ENCODE results near the gene LAMA2.
A peak's percentile ranks its signal among the peaks of the same experiment; 100 is the strongest.

LAMA2 gene

GRCh38 chr6:129469070-129469662, 586.2 kb downstream of the LAMA2 start:
- no peak for DNase-seq

GRCh38 chr6:129472239-129472638, 589.3 kb downstream of the LAMA2 start:
- DNase-seq = no peak

- DNase-seq = no peak
Observed at GRCh38 chr6:129473546-129473945, 590.6 kb downstream of the LAMA2 start.

GRCh38 chr6:129475477-129476247, 592.7 kb downstream of the LAMA2 start:
- no peak for DNase-seq

GRCh38 chr6:129476248-129476564, 593.3 kb downstream of the LAMA2 start:
- no peak for DNase-seq

DNA sequence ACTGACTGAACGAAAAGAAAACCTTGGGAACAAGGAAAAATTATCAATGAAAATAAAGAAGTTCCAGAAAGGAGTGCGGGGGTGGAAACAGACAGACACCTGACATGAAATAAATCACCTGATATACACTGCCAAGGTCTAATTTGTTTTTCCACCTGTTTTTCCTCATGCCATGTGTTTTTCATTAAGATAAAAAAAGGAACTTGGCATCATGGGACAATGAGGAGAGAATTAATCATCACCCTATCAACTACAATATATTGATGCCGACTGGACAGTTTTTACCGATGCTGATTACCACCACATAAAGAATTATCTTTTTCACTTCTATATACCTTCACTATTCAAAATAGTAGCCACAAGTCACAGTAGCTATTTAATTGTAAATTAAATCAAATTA, 593.9 kb downstream of the LAMA2 start:
- DNase-seq = no peak

DNA sequence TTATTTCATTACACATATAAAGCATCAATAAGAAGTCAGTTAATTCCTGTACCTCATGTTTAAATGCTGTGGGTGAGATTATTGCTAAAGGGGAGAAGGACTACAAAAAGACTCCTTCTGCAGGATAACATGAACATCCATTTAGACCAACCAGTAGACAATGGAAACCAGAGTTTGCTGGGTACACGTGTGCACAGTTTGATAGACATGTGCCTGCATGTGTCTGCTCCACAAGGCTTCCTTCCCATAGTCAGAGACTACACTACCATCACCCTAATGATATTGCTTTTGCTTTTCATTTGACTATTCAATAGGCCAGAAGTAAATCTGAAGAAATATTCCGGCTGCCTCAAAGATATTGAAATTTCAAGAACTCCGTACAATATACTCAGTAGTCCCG, 595.4 kb downstream of the LAMA2 start:
- DNase-seq = no peak

DNA sequence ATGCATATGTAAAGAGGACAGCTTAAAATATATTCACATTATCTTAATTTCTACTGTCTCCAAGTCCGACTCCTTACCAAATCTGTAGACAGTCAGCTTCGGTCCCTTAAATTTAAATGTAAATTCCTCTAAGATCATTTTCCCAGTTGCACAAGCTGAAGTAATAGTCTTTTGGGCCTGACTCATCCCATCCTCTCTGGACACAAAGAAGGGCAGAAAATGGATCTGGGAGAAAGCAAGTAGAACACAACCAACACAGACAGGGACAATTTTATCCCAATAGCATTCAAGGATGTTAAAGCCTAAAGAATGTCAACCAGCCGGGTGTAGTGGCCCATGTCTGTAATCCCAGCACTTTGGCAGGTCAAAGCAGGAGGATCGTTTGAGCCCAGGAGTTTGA, 598.8 kb downstream of the LAMA2 start:
- no peak for DNase-seq

DNA sequence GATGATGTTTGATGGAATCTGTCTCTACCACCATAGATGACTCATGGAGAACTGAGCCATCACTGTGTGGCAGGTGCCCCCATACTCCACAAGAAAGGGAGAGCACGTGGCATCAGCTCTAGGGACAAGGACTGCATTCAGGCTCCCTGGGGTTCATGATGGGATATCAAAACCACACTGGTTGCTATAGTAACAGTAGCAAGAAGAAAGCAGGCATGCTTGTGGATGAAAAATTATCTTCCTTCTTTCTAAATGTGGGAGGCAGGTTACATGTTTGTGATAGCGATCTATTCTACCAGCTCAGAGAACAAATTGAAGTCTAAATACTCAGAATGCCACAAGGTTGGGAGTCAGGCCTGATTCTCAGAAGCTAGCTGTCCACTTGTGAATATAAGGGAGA, 602.8 kb downstream of the LAMA2 start:
- DNase-seq = no peak

- DNase-seq = no peak
Observed at GRCh38 chr6:129486327-129486726, 603.4 kb downstream of the LAMA2 start.

GRCh38 chr6:129488313-129488712, 605.4 kb downstream of the LAMA2 start:
- DNase-seq = no peak

- DNase-seq = no peak
Observed at GRCh38 chr6:129489215-129489765, 606.4 kb downstream of the LAMA2 start.

GRCh38 chr6:129490521-129491255, 607.8 kb downstream of the LAMA2 start:
- DNase-seq = peak; percentile 75

DNA sequence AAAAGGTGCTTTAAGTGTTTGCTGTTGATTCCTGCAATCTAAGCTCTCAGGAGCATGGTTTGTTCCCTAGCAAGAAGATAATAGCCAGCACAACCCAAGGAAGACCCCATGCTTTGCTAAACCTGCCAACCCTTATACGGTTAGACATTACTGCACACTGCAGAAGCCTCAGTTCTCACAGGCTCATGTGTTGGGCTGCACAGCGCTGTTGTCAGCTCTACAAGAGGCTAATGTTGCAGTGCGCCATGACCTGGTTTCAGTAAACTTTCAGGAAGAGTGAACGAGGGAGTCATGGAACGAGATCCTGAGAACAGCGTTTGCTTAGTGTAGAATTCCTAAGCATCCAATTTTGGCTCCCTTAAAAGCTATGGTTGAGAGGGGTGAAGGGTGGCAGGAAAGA, 608.5 kb downstream of the LAMA2 start:
- DNase-seq = no peak

GRCh38 chr6:129492260-129492659, 609.3 kb downstream of the LAMA2 start:
- DNase-seq = no peak

- no peak for DNase-seq
Observed at GRCh38 chr6:129493354-129493902, 610.5 kb downstream of the LAMA2 start.

DNA sequence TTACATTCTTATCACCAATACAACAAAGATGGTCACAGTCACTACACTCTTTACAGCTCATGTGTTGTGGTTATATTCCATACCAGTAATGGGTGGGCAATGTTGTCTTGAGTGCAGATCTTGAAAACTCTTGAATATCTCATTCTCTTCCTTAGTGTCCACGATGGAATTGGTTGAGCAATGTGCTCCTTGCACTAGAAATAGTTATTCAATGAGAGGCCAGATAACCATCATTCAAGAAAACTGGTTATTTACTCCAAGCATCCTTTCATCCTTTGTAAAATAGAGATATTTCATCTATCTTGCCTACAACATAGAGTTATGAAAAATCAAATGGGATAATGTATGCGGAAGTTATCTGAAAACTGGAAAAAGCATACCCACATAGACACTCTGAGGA, 611.2 kb downstream of the LAMA2 start:
- no peak for DNase-seq

DNA sequence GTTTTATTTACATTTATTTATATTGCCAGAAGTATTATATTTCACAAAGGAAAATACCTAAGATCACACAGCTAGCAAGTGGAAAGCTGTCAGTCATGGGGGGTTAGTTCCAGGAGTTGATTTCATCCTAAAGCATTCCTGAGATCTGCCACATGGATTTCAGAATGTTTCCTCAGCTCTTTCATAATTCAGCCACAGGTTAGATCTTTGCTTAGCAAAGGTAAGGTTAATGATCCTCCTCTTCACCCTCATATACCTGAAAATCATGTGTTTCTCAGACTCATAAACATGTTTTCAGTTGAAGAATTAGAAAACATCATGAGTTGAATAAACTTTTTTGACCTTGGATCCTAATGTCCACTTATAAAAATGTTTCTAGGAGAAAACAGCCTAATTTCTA, 611.6 kb downstream of the LAMA2 start:
- no peak for DNase-seq

GRCh38 chr6:129495652-129496051, 612.7 kb downstream of the LAMA2 start:
- no peak for DNase-seq

DNA sequence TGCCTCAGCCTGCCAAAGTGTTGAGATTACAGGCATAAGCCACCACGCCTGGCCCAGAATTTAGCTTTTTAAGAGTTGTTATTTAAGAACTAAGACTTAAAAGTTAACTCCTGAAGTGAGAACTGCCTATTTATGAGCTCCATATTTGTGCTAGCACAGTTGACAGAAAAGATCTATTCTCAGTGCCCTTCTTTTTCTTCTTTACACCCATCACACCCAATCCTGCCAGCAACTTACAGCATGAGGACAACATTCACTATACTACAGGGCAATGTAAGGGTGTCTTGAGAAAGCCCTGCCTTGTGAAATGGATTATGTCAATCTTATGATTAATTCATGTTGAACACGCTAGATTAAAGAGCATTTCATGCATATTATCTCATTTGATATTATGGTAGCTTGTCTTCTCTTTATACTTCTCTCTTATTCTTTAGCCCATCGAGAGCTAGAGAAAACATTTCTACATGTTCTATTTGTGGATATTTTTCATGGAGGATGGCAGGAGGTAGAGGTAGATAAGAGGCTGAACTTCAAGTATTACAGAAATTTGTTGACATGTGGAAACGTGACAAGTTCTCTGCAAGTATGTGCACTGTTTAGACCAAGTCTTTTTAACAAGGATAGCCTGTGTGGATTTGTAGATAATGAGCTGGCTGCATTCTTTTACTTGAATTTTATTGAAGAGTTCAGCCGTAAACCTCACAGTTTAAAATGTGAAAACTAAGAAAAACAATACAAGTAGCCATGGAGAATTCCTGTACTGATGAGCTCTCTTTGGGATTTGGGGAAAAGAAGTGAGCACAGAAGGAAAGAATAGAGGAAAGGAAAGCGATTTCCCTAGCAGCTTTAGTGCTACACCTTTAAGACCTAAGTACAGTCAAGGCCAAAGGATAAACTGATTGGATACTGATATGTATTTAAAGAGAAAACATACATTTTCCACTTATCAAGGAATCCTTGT, 614.8 kb downstream of the LAMA2 start:
- DNase-seq = no peak

- no peak for DNase-seq
Observed at GRCh38 chr6:129498541-129498940, 615.6 kb downstream of the LAMA2 start.

Data from CD4-positive, alpha-beta T cell treated with Interleukin-6 for 4 hours (primary cell).